ENCODE results near the gene CDC14B. TPM values are rescaled to one million over a fixed set of nuclear protein-coding genes. Genes with fewer than 3 reads are reported as not detected.

The CDC14B gene
- total RNA-seq, 1 experiment from 2014 or later = 5.2 TPM

DNA sequence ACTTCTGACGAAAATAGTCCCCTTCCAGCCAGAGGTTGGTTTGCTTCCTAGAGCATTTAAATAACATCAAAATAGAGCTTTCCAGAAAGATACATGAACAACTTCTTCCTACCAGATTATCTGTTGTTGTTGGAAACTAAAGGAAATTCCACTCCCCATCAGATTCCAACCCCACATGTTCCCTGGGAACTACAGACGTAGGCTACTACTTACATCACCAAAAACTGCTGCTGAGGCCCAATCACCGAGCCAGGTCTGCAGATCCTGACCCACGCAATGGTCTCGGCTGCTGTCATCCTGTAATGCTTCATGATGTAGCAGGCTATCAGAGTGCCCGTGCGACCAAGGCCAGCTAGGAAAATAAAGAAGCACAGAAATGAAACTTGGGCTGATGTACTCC lies 96.3 kb downstream of the CDC14B start:
- H3K27ac ChIP-seq (ENCODE audit: low read depth, low read length, poor library complexity, severe bottlenecking) = no peak overlapping the region
- no peaks in the 10 kb centered on the region for H3K4me1 ChIP-seq (ENCODE audit: insufficient read depth, low read length, poor library complexity, severe bottlenecking)
- CTCF ChIA-PET = no interaction called here
- POLR2A ChIA-PET (ENCODE audit: low non-redundant PET) = no interaction called here
- no peak for TF ChIP-seq EZH2 (IDR thresholded peaks at IDR 0.05; ENCODE audit: borderline replicate concordance, low read depth, low read length, poor library complexity, severe bottlenecking)
- intact Hi-C loops (cut with micrococcal nuclease; ENCODE audit: unreplicated experiment) = no loop called here
- no TSS peak for BruUV-seq (replicated peaks)
- no peak overlapping the region for H3K4me3 ChIP-seq (ENCODE audit: low read depth, low read length, poor library complexity, severe bottlenecking)
- H3K36me3 ChIP-seq (ENCODE audit: insufficient read depth, low read length, poor library complexity, severe bottlenecking) = no peaks in the 10 kb centered on the region
- H3K27me3 ChIP-seq (replicated peaks; ENCODE audit: insufficient read depth, low read depth, low read length, poor library complexity) = no peaks in the 10 kb centered on the region
- H3K9me3 ChIP-seq (ENCODE audit: low read depth, low read length, poor library complexity, severe bottlenecking) = no peaks in the 10 kb centered on the region
- no peak for DNase-seq (ENCODE audit: low spot score)

- TF ChIP-seq, protein P1, sequence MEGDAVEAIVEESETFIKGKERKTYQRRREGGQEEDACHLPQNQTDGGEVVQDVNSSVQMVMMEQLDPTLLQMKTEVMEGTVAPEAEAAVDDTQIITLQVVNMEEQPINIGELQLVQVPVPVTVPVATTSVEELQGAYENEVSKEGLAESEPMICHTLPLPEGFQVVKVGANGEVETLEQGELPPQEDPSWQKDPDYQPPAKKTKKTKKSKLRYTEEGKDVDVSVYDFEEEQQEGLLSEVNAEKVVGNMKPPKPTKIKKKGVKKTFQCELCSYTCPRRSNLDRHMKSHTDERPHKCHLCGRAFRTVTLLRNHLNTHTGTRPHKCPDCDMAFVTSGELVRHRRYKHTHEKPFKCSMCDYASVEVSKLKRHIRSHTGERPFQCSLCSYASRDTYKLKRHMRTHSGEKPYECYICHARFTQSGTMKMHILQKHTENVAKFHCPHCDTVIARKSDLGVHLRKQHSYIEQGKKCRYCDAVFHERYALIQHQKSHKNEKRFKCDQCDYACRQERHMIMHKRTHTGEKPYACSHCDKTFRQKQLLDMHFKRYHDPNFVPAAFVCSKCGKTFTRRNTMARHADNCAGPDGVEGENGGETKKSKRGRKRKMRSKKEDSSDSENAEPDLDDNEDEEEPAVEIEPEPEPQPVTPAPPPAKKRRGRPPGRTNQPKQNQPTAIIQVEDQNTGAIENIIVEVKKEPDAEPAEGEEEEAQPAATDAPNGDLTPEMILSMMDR (conservative IDR thresholded peaks at IDR 0.05; ENCODE audit: low read depth, low read length) = no peak
- no peak for TF ChIP-seq EZH2 (IDR thresholded peaks at IDR 0.05; ENCODE audit: borderline replicate concordance, low read depth, low read length, poor library complexity, severe bottlenecking)
- no peaks in the 10 kb centered on the region for H3K27me3 ChIP-seq (replicated peaks; ENCODE audit: insufficient read depth, low read depth, low read length, poor library complexity)
- no peaks in the 10 kb centered on the region for H3K4me1 ChIP-seq (ENCODE audit: insufficient read depth, low read length, poor library complexity, severe bottlenecking)
- H3K36me3 ChIP-seq (ENCODE audit: insufficient read depth, low read length, poor library complexity, severe bottlenecking) = no peaks in the 10 kb centered on the region
- no peak overlapping the region for H3K27ac ChIP-seq (ENCODE audit: low read depth, low read length, poor library complexity, severe bottlenecking)
- ChIA-PET CTCF (no interaction called here), POLR2A (ENCODE audit: low non-redundant PET) (no interaction called here)
- no peak overlapping the region for H3K4me3 ChIP-seq (ENCODE audit: low read depth, low read length, poor library complexity, severe bottlenecking)
- no TSS peak for BruUV-seq (replicated peaks)
- no peaks in the 10 kb centered on the region for H3K9me3 ChIP-seq (ENCODE audit: low read depth, low read length, poor library complexity, severe bottlenecking)
- DNase-seq (ENCODE audit: low spot score) = no peak
- intact Hi-C loops (cut with micrococcal nuclease; ENCODE audit: unreplicated experiment) = no loop called here
Measured at GRCh38 chr9:96522366-96522765, 97.3 kb downstream of the CDC14B start.

DNA sequence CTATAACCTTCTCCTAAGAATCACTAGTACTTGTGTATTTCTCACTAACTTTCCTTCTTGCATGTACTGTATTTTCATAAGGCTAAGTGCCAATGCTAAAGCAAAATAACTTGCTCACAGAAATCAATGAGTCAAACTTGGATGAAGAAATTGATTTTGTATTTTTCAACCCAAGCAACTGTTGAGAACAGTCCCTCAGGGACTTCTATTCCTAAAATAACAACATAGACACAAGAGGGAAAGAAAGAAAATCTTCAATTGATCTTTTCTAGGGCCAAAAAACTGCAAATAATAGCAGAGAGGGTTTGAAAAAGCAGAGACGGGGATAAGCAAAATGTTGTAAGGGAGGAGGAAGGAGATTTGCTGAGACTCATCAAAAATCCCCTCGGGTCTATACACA lies 99.9 kb downstream of the CDC14B start:
- Histone ChIP-seq H3K4me3 (ENCODE audit: low read depth, low read length, poor library complexity, severe bottlenecking) (no peak overlapping the region), H3K9me3 (ENCODE audit: low read depth, low read length, poor library complexity, severe bottlenecking) (no peaks in the 10 kb centered on the region), H3K4me1 (ENCODE audit: insufficient read depth, low read length, poor library complexity, severe bottlenecking) (no peaks in the 10 kb centered on the region), H3K27ac (ENCODE audit: low read depth, low read length, poor library complexity, severe bottlenecking) (no peak overlapping the region), H3K27me3 (replicated peaks; ENCODE audit: insufficient read depth, low read depth, low read length, poor library complexity) (no peaks in the 10 kb centered on the region), H3K36me3 (ENCODE audit: insufficient read depth, low read length, poor library complexity, severe bottlenecking) (no peaks in the 10 kb centered on the region)
- intact Hi-C loops (cut with micrococcal nuclease; ENCODE audit: unreplicated experiment) = no loop called here
- no TSS peak for BruUV-seq (replicated peaks)
- CTCF ChIA-PET = no interaction called here
- no peak for TF ChIP-seq EZH2 (IDR thresholded peaks at IDR 0.05; ENCODE audit: borderline replicate concordance, low read depth, low read length, poor library complexity, severe bottlenecking)
- TF ChIP-seq, protein P1 (conservative IDR thresholded peaks at IDR 0.05; ENCODE audit: low read depth, low read length) = no peak
- POLR2A ChIA-PET (ENCODE audit: low non-redundant PET) = no interaction called here
- DNase-seq (ENCODE audit: low spot score) = no peak

- CTCF ChIA-PET = no interaction called here
Measured at GRCh38 chr9:96519095-96519494, 100.5 kb downstream of the CDC14B start.

More at GRCh38 chr9:96519095-96519494, 100.5 kb downstream of the CDC14B start:
- DNase-seq (ENCODE audit: low spot score) = no peak
- no peaks in the 10 kb centered on the region for H3K27me3 ChIP-seq (replicated peaks; ENCODE audit: insufficient read depth, low read depth, low read length, poor library complexity)
- POLR2A ChIA-PET (ENCODE audit: low non-redundant PET) = no interaction called here
- H3K36me3 ChIP-seq (ENCODE audit: insufficient read depth, low read length, poor library complexity, severe bottlenecking) = no peaks in the 10 kb centered on the region
- intact Hi-C loops (cut with micrococcal nuclease; ENCODE audit: unreplicated experiment) = no loop called here
- no peaks in the 10 kb centered on the region for H3K9me3 ChIP-seq (ENCODE audit: low read depth, low read length, poor library complexity, severe bottlenecking)
- no peaks in the 10 kb centered on the region for H3K4me1 ChIP-seq (ENCODE audit: insufficient read depth, low read length, poor library complexity, severe bottlenecking)
- H3K4me3 ChIP-seq (ENCODE audit: low read depth, low read length, poor library complexity, severe bottlenecking) = no peak overlapping the region
- TF ChIP-seq EZH2 (IDR thresholded peaks at IDR 0.05; ENCODE audit: borderline replicate concordance, low read depth, low read length, poor library complexity, severe bottlenecking) = no peak
- TF ChIP-seq, protein P1 (conservative IDR thresholded peaks at IDR 0.05; ENCODE audit: low read depth, low read length) = no peak
- BruUV-seq (replicated peaks) = no TSS peak
- H3K27ac ChIP-seq (ENCODE audit: low read depth, low read length, poor library complexity, severe bottlenecking) = no peak overlapping the region

All from A673 (cell line).